Measurements from ENCODE around the gene MREG.

MREG gene

DNA sequence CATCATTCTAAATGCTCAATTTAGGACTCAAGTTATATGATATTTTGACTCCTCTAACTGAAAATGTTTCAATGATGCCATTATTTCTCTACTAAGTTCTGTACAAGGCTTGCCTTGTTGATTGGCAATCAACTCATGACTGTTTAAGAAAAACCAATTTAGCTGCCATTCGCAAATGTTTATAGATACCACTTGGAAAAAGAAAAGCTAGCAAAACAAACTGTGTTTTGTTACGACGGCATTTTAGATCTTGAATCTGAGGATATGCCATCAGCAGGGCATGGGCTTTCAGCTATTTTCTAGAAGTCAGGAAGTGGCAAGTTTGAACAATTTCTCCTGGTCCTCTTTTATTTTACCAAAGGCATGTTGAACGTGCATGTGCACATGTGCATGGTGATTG, 65.3 kb downstream of the MREG start:
- DNase-seq (ENCODE audit: low read depth): no peak

DNA sequence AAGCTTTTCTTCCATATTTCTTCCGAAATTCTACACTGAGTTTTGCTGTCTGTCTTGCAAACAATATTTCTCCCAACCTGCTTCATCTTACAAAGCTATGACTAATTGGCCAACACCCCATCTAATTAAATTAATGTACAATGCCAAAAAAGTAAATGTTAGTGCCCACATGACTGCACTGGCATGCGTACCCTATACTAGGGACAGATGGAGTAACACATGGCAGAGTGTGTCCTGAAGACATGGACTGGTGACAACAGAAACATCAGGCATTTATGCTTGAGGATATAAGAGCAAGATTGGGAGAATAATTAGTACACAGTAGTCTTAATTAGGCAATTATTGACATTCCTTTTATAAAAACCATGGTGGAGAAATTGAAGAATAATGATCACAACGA, 66.8 kb downstream of the MREG start:
- DNase-seq (ENCODE audit: low read depth): no peak
- H3K4me3 ChIP-seq (ENCODE audit: low read depth, low read length): no peak overlapping the region
- TF ChIP-seq, protein P1, sequence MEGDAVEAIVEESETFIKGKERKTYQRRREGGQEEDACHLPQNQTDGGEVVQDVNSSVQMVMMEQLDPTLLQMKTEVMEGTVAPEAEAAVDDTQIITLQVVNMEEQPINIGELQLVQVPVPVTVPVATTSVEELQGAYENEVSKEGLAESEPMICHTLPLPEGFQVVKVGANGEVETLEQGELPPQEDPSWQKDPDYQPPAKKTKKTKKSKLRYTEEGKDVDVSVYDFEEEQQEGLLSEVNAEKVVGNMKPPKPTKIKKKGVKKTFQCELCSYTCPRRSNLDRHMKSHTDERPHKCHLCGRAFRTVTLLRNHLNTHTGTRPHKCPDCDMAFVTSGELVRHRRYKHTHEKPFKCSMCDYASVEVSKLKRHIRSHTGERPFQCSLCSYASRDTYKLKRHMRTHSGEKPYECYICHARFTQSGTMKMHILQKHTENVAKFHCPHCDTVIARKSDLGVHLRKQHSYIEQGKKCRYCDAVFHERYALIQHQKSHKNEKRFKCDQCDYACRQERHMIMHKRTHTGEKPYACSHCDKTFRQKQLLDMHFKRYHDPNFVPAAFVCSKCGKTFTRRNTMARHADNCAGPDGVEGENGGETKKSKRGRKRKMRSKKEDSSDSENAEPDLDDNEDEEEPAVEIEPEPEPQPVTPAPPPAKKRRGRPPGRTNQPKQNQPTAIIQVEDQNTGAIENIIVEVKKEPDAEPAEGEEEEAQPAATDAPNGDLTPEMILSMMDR (IDR thresholded peaks at IDR 0.05; ENCODE audit: insufficient read depth, low read depth, low read length, missing control alignments): no peak

More for the DNA sequence above, 65.3 kb downstream of the MREG start:
- TF ChIP-seq, protein P1 (IDR thresholded peaks at IDR 0.05; ENCODE audit: insufficient read depth, low read depth, low read length, missing control alignments): no peak
- H3K4me3 ChIP-seq (ENCODE audit: low read depth, low read length): no peak overlapping the region

DNA sequence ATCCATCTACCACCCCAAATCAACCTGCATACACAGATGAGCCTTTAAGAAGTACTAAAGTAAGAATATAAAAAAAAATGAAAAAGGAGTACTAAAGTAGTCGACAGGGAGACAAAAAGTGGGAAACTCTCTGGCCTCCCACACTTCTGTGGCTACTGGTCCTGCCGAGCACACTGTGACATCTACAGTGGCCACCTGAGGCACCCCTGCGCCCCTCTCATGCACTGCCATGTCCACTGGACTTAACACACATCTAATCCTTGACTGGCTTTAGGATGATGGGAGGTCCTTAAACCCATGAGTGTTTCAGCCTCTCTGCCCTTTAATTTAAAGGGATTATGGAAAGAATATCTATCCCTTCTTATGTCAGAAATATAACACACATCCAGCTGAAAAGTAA, 71.2 kb downstream of the MREG start:
- DNase-seq (ENCODE audit: low read depth): no peak
- no peak overlapping the region for H3K4me3 ChIP-seq (ENCODE audit: low read depth, low read length)
- TF ChIP-seq, protein P1 (IDR thresholded peaks at IDR 0.05; ENCODE audit: insufficient read depth, low read depth, low read length, missing control alignments): no peak

DNA sequence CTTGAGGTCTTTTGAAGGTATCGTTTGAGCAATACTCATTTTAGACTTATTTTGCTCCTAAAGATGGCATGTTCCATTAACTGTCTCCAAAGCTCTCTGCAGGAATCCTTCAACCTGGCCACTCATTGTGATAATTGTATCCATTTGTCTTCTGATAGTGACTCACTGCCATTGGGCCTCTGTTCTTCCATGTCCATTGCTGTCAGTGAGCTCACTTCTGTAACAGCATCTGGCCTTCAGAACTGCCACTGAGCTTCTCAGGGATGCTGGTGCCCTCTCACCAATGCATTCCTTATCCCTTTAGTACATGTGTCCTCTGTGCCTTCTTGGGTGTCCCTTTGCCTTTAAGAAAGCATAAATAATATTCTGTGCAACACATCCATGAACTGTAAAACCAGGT, 71.6 kb downstream of the MREG start:
- no peak for DNase-seq (ENCODE audit: low read depth)
- TF ChIP-seq, protein P1 (IDR thresholded peaks at IDR 0.05; ENCODE audit: insufficient read depth, low read depth, low read length, missing control alignments): no peak
- H3K4me3 ChIP-seq (ENCODE audit: low read depth, low read length): no peak overlapping the region

DNA sequence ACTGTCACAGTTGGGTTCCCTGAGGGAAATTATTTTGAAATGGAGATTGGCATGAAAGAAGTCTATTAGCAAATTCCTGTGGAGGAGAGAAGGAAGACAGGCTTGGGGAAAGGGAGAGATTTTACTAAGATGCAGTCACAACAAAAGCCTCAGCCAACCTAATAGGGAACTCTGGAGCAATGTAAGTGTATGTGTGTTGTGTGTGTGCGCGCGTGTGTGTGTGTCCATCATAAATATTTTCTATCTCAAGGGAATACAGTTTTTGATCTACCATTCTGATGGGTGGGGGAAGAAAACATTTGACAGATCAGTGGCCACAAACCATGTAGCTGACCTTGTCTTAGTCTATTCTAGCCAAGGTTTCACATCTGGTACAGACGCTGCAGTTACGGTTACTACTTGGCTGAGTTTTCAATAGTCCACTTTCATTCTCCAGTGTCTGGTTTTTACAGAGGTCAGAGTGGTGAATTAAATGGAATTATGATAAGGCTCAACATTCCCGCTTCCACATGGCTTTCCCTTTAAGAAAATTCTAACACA, 72.6 kb downstream of the MREG start:
- DNase-seq (ENCODE audit: low read depth): no peak
- TF ChIP-seq, protein P1 (IDR thresholded peaks at IDR 0.05; ENCODE audit: insufficient read depth, low read depth, low read length, missing control alignments): no peak
- no peak overlapping the region for H3K4me3 ChIP-seq (ENCODE audit: low read depth, low read length)

DNA sequence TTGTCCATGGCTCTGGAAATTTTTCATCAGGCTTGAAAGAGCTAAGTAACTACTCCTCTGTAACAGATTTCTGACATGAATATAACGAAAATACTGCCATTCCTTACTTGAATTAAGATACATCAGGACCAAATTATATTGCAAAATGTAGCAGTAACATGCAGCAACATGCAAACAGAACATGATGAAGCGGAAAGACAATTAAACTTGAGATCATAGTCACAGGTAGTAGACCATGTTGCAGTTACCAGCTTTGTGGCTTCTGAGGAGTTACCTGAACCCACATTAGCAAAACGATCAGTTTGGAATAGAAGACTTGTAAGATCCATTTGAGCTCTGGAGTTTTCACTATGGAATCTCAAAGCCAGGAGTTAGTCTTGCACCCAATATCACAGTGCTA, 76.2 kb downstream of the MREG start:
- DNase-seq (ENCODE audit: low read depth): no peak
- TF ChIP-seq, protein P1 (IDR thresholded peaks at IDR 0.05; ENCODE audit: insufficient read depth, low read depth, low read length, missing control alignments): no peak

DNA sequence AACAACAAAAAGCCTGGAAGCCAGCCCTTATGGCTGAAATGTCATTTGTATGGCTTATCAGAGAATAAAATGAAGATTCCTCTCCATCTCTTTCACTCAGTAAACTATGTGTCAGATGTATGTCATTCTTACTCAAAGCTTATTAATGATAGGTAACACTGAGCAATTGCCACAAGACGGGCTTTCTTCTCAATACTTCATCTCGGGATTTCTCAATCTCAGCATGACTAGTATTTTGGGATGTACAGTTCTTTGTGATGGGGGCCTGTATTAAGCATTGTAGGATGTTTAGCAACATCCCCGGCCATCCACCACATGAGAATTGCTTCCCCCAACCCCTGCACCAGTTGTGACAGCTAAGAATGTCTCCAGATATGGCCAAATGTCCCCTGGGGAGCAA, 80.2 kb downstream of the MREG start:
- no peak for DNase-seq (ENCODE audit: low read depth)
- TF ChIP-seq, protein P1 (IDR thresholded peaks at IDR 0.05; ENCODE audit: insufficient read depth, low read depth, low read length, missing control alignments): no peak
- no peak overlapping the region for H3K4me3 ChIP-seq (ENCODE audit: low read depth, low read length)

More for the DNA sequence above, 76.2 kb downstream of the MREG start:
- no peak overlapping the region for H3K4me3 ChIP-seq (ENCODE audit: low read depth, low read length)
